Motor neuron (in vitro differentiated cells): ENCODE measurements around the gene USP49. TPM values are rescaled to one million over a fixed set of nuclear protein-coding genes. Genes with fewer than 3 reads are reported as not detected.

ENCODE experiments used
- ATAC-seq, 8 experiments: fragments of 200-7000 bp; cut with Tn5 transposase; replicated peaks in 6 of 8; 2 replicates each; pipeline ENCODE4 v1.8.0; 2021; ENCODE audit warnings: mild to moderate bottlenecking in 8 of 8, moderate library complexity in 8 of 8
- H3K27ac ChIP-seq, 2 donors: fragments of 250-450 bp; sonication (Bioruptor Pico); 2 replicates each; pipeline ENCODE4 v1.9.0; 2021; ENCODE audit warnings: antibody characterized with exemption in 2 of 2, mild to moderate bottlenecking in 2 of 2, moderate library complexity in 1 of 2
- H3K4me1 ChIP-seq, 2 donors: fragments of 250-450 bp; sonication (Bioruptor Pico); replicated peaks in 1 of 2; 2 replicates each; pipeline ENCODE4 v1.6.1; 2021; ENCODE audit warnings: antibody characterized with exemption in 2 of 2, mild to moderate bottlenecking in 2 of 2, moderate library complexity in 1 of 2
- H3K4me3 ChIP-seq, 5 donors: fragments of 250-450 bp; sonication (Bioruptor Pico); 2 replicates each; pipeline ENCODE4 v1.9.0; 2021; ENCODE audit warnings: antibody characterized with exemption in 5 of 5, mild to moderate bottlenecking in 5 of 5, moderate library complexity in 4 of 5
- WGBS, 10 experiments: fragments of 450-650 bp; shearing (Covaris generic); methylation state at CpG; one replicate each; pipeline ENCODE4 v1.0.0; 2022; 5-methylcytosine and 5-hydroxymethylcytosine counted together
- in situ Hi-C, 9 experiments: fragments of 400-800 bp; cut with MboI; loops; one replicate each; pipeline ENCODE4 v1.15.0; 2021; ENCODE audit warnings: low sequenced_read_pairs in 9 of 9, low pct_unique_long_range_greater_than_20kb in 2 of 9; ENCODE audit not compliant: unreplicated experiment in 9 of 9
- total RNA-seq, 8 experiments: library from RNA; unstranded; fragments of 300-600 nt; gene quantifications; 2 replicates each; pipeline versions ENCODE4 v1.2.3 to v1.2.4, GENCODE V29; 2022

The USP49 gene
- total RNA-seq, 8 experiments from 2014 or later, result 2.3 to 14.8 (median 9.6) TPM

DNA sequence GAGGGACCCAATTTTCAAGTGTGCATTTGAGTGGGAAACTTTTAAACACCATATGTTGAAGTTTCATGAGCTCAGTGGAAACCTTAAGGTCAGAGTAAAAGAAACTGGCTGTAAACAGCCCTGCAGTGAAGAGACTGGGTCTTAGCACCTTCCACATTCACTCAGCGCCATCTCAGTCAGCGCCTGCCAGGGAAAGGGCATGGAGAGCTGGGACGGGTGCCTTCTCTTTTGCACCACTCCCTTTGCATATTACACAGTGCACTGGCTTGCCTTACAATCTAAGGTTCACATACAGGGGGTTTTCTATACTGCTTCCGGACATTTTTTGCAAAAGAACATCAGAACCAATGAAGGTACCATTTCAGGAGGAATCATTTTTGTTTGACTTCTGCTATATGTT lies 103.2 kb downstream of the USP49 start:
- H3K27ac ChIP-seq, result no peak overlapping the region
- in situ Hi-C loops, result loop anchor here in 6 of 9 experiments (10.0 to 25.0 kb wide), 3 partner anchors 120 to 245 kb away; partner anchors contain the start of genes BYSL (in 2 of the 6) and MED20 (in 2 of the 6)

DNA sequence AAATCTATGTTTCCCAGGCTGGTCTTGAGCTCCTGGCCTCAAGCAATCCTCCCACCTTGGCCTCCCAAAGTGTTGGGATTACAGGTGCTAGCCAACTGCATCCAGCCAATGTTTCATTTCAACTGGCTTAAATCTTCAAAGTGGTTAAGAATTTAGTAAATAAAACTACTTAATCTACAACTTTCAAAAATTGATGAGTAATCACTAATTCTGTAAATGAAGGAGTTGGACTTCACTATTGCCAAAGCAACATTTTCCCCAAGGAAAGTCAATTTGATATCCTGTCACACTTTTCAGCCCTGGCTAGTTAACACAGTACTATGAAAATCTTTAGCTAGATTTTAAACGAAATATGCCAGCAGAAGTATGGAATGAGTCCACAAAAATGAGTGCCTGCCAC lies 103.9 kb downstream of the USP49 start:
- Histone ChIP-seq H3K4me3 (no peak overlapping the region), H3K4me1 (peaks cover 5 to 9% of the 10 kb centered on the region in 2 donors), H3K27ac (no peak overlapping the region)
- 38 to 100% (median 73%) methylated on average over 1 of the region's 1 CpG; no CpG with 5 or more reads in 2 of the 10 experiments for WGBS, 10 experiments
- ATAC-seq, result no peak
- in situ Hi-C loops, result loop anchor here in 6 of 9 experiments (10.0 to 25.0 kb wide), 3 partner anchors 121 to 246 kb away; partner anchors contain the start of genes BYSL (in 2 of the 6) and MED20 (in 2 of the 6)

More for the DNA sequence above, 103.2 kb downstream of the USP49 start:
- ATAC-seq, result no peak
- Histone ChIP-seq H3K4me3 (no peak overlapping the region), H3K4me1 (peaks cover 5 to 9% of the 10 kb centered on the region in 2 donors)
- 50 to 100% (median 90%) methylated on average over 1 to 4 of the region's 4 CpGs for WGBS, 10 experiments

DNA sequence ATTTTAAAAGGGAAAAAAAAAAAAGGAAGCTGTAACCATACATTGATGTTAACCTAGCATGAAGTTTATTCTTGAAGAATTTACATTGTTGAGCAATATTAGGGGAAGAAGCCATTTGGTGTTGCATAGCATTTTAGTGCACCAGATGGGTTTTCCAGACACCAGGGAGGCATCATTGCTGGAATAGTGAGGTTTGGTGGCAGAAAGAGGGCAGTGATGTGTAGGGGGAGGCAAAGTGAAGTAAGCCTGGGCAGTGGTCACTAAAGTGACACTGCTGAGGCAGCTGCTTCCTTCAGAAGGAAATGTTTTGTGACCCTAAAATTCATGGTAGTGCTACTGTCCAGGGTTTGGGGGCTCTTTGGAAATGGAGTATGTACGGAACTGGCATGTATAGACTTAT lies 105.1 kb downstream of the USP49 start:
- WGBS, 10 experiments, result 86 to 100% (median 100%) methylated on average over 1 of the region's 1 CpG; no CpG with 5 or more reads in 2 of the 10 experiments
- no peak for ATAC-seq
- H3K27ac ChIP-seq, result no peak overlapping the region
- peaks cover 8 to 14% of the 10 kb centered on the region in 2 donors for H3K4me1 ChIP-seq
- in situ Hi-C loops, result loop anchor here in 6 of 9 experiments (10.0 to 25.0 kb wide), 3 partner anchors 122 to 247 kb away; partner anchors contain the start of genes BYSL (in 2 of the 6) and MED20 (in 2 of the 6)
- no peak overlapping the region for H3K4me3 ChIP-seq

DNA sequence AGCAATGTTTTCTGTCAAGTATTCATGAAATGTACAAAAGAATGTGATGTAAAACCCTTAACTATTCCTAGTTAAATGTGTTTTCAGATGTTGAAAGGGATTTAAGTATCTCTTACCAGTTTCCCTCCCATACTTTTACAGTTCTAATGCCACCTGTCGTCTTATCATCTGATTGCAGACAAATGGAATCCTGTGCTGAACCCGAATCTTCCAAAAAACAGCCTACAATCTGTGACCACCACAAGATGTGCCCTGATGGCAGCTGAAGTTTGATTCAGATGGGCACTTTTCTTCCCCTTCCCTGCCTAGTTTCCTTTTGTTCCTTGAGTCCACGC lies 105.8 kb downstream of the USP49 start:
- in situ Hi-C loops, result loop anchor here in 6 of 9 experiments (10.0 to 25.0 kb wide), 3 partner anchors 123 to 255 kb away; partner anchors contain the start of genes BYSL (in 1 of the 6) and MED20 (in 1 of the 6)
- H3K27ac ChIP-seq, result no peak overlapping the region
- peaks cover 8 to 14% of the 10 kb centered on the region in 2 donors for H3K4me1 ChIP-seq
- WGBS, 10 experiments, result 73 to 100% (median 92%) methylated on average over 1 to 3 of the region's 3 CpGs; no CpG with 5 or more reads in 1 of the 10 experiments
- no peak for ATAC-seq
- no peak overlapping the region for H3K4me3 ChIP-seq

DNA sequence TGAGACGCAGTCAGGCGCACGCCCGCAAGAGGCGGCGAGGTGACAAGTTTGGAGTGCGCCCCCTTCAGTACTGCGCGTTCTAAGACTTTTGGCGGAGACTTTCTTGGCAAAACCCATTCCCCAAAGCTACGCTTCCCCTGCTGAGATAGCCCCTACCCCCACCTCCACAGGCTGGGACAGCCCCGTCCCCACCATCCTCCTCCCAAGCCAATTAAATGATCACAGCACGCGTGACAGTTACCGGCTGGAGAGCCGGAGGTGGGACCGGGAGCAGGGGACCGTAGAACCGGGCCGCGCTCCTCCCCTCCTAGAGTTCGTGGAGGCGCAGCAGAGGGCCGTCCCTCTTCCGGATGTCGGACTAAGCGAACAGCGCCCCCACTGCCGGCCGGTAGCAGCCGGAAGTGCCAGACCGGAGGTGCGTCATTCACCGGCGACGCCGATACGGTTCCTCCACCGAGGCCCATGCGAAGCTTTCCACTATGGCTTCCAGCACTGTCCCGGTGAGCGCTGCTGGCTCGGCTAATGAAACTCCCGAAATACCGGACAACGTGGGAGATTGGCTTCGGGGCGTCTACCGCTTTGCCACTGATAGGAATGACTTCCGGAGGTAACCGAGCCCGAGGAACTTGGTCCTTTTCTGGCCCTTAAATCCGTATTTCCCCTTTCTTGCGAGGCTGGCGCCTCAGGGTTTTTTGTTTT lies 107.8 kb downstream of the USP49 start, which contains the start of gene TOMM6:
Gene TOMM6, plus strand, starts transcription at position 476 of the 699 bp plus-strand sequence. Its CDS starts 4 bp downstream, at position 480.
- peak; percentile 77 to 85 (median 82) for ATAC-seq
- peaks cover 8 to 14% of the 10 kb centered on the region in 2 donors for H3K4me1 ChIP-seq
- peak within 1 kb of the TSS; percentile 94 to 98 for H3K27ac ChIP-seq
- 0 to 20% (median 0%) methylated on average over 1 to 18 of the region's 55 CpGs; no CpG with 5 or more reads in 1 of the 10 experiments for WGBS, 10 experiments
- in situ Hi-C loops, result loop anchor here in 6 of 9 experiments (10.0 to 25.0 kb wide), 3 partner anchors 125 to 257 kb away; partner anchors contain the start of genes BYSL (in 1 of the 6) and MED20 (in 1 of the 6)
- peak within 1 kb of the TSS; percentile 59 to 97 (median 86) for H3K4me3 ChIP-seq

DNA sequence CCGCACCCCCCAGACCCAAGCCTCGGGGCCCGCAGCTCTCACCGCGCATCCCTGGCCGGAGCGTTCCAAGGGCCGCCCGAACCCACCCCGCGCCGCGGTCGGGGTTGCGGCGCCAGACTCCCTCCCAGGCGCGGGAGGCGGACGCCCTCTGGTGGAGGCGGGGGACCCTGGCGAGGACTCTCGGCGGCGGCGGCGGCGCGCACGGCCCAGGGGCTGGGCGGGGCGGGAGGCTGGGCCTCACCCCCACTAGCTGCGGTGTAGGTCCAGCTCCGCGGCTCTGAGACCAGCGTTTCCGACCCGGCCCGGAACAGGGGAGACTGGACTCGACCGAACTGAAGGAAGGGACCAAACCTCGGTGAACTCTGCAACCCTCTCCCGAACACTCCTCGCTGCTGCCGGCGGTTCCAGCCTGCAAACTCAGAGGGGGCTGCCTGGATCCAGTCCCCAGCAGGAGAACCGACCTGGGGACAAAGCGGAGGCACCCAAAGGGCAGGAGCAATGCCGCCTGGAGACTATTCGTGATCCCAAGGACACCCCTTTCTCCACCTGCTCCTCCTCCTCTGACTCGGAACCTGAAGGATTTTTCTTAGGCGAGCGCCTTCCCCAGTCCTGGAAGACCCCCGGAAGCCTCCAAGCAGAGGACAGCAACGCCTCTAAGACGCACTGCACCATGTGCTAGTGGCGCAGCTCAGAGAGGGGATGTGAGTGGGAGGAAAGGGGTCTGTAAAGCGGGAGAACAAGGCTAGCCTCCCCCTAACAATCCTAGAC lies 108.5 kb downstream of the USP49 start:
- 0 to 1% (median 0%) methylated on average over 3 to 9 of the region's 58 CpGs; no CpG with 5 or more reads in 6 of the 10 experiments for WGBS, 10 experiments
- in situ Hi-C loops, result loop anchor here in 6 of 9 experiments (10.0 to 25.0 kb wide), 3 partner anchors 126 to 258 kb away; partner anchors contain the start of genes BYSL (in 1 of the 6) and MED20 (in 1 of the 6)

DNA sequence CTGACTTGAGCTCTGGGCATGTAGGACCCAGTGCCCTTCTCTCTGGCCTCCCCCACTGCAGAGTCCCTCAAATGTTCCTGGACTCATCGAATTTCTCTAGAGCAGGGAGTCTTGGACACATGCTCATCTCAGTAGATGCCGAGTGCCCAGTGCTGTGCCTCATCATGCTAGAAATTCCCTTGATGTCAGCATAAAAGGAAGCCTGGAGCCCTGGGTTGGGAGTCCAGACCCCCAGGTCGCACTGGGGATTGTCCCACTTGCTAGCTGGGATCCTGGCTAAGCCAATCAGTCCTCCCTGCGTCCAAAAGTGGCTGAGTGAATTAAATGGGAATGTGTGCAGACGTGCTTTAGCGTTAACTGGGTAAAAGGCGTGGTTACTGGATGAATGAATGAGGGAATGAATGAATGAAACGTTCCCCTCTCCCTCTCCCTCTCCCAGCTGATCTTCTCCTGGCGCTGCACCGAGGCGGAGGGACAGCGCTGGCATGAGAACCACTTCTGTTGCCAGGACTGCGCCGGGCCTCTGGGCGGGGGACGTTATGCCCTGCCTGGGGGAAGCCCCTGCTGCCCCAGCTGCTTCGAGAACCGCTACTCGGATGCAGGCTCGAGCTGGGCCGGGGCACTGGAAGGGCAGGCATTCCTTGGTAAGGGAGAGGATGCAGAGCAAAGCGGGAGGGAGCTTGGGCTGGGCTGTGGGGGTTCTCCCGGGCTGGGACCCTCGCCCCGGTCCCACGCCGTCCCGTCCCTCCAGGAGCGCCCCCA lies 109.3 kb downstream of the USP49 start:
- peak overlapping the region in 1 of 2 donors; percentile 98 for H3K27ac ChIP-seq
- in situ Hi-C loops, result loop anchor here in 6 of 9 experiments (10.0 to 25.0 kb wide), 3 partner anchors 126 to 259 kb away; partner anchors contain the start of genes BYSL (in 1 of the 6) and MED20 (in 1 of the 6)
- WGBS, 10 experiments, result 5 to 80% (median 19%) methylated on average over 1 to 14 of the region's 29 CpGs; no CpG with 5 or more reads in 4 of the 10 experiments
- peak overlapping the region; percentile 59 to 97 (median 86) for H3K4me3 ChIP-seq
- H3K4me1 ChIP-seq, result peaks cover 10 to 14% of the 10 kb centered on the region in 2 donors
- ATAC-seq, result peak; percentile 3 to 29 (median 24)

More for the DNA sequence above, 108.5 kb downstream of the USP49 start:
- Histone ChIP-seq H3K27ac (peak overlapping the region; percentile 94 to 98), H3K4me3 (peak overlapping the region; percentile 59 to 97 (median 86)), H3K4me1 (peaks cover 8 to 14% of the 10 kb centered on the region in 2 donors)
- ATAC-seq, result peak; percentile 71 to 84 (median 82)

DNA sequence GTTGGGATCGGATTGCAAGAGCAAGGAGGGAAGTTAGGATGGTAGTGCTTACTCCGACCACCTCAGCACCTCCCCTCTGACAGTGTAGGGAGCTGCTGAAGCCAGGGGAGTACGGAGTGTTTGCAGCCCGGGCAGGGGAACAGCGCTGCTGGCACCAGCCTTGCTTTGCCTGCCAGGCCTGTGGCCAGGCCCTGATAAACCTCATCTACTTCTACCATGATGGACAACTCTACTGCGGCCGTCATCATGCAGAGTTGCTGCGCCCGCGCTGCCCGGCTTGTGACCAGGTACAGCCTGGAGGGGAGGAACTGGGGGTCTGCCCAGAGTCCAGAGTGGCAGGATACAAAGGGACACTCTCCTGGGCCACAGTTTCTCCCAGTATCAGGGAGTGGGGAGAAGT lies 109.9 kb downstream of the USP49 start:
- no peak for ATAC-seq
- in situ Hi-C loops, result loop anchor here in 6 of 9 experiments (10.0 to 25.0 kb wide), 3 partner anchors 127 to 260 kb away; partner anchors contain the start of genes BYSL (in 1 of the 6) and MED20 (in 1 of the 6)
- Histone ChIP-seq H3K27ac (no peak overlapping the region), H3K4me1 (peaks cover 11 to 14% of the 10 kb centered on the region in 2 donors), H3K4me3 (no peak overlapping the region)
- 50 to 100% (median 89%) methylated on average over 2 to 7 of the region's 11 CpGs; no CpG with 5 or more reads in 5 of the 10 experiments for WGBS, 10 experiments

DNA sequence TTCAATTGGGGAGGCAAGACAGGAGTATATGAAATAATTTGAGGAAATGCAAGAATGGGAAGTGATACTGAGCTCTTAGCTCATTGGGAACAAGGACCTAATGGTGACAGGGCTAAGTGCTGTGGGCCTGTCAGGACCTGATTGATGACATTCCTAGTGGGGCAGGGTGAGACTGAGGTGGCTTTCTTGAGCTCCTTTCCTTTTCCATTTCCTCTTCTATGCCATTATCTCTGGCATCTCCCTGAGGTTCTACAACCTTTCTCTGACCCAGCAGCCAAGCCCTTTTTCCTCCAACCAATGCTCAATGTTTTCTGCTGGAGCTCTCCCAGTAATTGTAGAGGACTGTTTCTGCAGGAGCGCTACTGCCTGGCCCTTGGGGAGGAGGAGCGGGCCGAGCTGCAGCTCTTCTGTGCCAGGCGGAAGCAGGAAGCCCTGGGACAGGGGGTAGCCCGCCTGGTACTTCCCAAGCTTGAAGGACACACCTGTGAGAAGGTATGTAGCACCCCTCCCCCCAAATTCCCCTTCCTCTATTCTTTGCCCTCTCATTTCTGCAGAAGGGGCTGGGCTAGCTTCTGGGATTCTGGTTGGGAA lies 110.5 kb downstream of the USP49 start:
- in situ Hi-C loops, result loop anchor here in 6 of 9 experiments (10.0 to 25.0 kb wide), 3 partner anchors 128 to 260 kb away; partner anchors contain the start of genes BYSL (in 1 of the 6) and MED20 (in 1 of the 6)
- Histone ChIP-seq H3K4me3 (no peak overlapping the region), H3K4me1 (peaks cover 11 to 14% of the 10 kb centered on the region in 2 donors), H3K27ac (no peak overlapping the region)
- ATAC-seq, result no peak
- 76% methylated on average over 4 of the region's 5 CpGs; no CpG with 5 or more reads in 9 of the 10 experiments for WGBS, 10 experiments

DNA sequence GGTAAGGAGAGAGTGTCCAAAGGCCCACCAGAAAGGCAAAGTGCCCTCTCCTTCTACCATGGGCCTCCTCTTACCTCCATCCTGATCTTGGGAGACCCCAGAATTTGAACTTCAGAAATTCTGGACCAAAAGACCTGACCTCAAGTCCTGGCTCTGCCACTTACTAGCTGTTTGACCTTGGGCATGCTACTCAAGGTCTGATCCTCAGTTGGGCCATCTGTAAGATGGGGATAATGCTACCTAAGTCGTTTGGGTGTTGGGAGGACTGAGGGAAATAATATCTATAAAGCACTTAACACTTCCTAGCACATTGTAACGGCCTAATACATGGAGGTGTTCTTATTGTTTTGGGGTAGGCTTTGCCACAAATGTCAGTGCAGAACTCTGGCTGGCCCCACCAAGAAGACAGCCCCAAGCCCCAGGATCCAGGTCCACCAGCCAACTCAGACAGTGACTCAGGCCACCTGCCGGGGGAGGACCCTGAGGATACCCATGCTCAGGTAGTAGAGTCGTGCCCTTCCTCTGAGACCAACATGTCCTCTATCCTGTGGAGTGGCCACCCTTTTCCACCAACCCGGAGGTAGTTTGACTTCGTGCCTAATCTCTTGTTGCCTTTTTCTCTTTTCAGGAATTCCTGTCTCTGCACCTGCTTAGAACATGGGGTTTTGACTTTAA lies 111.9 kb downstream of the USP49 start:
- WGBS, 10 experiments, result 0 to 90% (median 61%) methylated on average over 1 to 6 of the region's 6 CpGs; no CpG with 5 or more reads in 3 of the 10 experiments
- Histone ChIP-seq H3K27ac (no peak overlapping the region), H3K4me1 (peaks cover 11 to 13% of the 10 kb centered on the region in 2 donors), H3K4me3 (no peak overlapping the region)
- in situ Hi-C loops, result loop anchor here in 6 of 9 experiments (10.0 to 25.0 kb wide), 3 partner anchors 129 to 262 kb away; partner anchors contain the start of genes BYSL (in 1 of the 6) and MED20 (in 1 of the 6)
- ATAC-seq, result no peak
